Measurements from ENCODE around the gene ROM1. TPM values are rescaled to one million over a fixed set of nuclear protein-coding genes. Genes with fewer than 3 reads are reported as not detected.

The ROM1 gene
- total RNA-seq, 1 experiment from 2014 or later = 1.3 TPM

DNA sequence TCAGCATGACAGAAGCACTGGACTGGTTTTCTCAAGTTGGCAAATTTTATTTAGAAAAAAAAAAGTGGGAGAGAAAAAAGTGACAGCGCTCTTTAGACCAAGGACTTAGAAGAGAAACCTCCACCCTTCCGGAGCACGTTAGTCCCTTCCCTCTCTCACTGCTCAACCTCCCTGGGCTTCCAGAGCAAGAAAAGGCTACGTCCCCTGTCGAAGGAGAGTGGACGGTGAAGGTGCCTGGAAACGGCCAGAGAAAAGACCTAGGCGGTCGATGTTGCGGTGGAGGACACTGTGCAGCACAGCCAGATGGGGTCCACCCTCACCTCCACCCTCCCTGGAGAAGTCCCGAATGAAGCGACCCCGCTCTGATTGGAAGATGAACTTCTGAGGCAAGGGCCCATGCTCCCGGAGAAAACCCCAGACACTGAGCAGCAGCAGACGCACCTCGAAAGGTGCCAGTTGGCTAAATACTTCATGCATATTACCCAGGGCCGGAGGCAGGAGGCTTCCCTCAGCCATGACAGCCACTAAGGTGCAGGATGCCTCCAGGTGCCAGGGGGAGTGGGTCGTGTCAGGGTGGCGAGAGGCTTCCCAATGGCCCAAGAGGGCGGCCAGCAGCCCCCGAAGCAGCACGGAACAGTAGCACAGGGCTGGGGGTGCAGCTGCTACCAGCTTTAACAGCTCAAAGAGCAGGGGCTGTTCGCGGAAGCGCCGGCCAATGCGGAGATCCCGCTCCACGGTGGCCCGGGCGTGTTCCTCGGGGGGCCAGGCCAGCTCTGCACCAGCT lies 34.0 kb downstream of the ROM1 start:
- intact Hi-C loops (cut with micrococcal nuclease; ENCODE audit: unreplicated experiment) = loop anchor here (1.0 to 5.0 kb wide), 4 partner anchors 18 to 56 kb away; partner anchors contain the start of genes C11orf98, CSKMT, EML3 and ROM1
- Histone ChIP-seq H3K4me1 (peaks cover 19% of the 10 kb centered on the region), H3K4me3 (ENCODE audit: low read depth, low read length) (no peak overlapping the region), H3K9me3 (no peaks in the 10 kb centered on the region), H3K36me3 (ENCODE audit: control insufficient read depth, insufficient read depth, low read length) (peaks cover 5% of the 10 kb centered on the region), H3K27me3 (replicated peaks; ENCODE audit: control insufficient read depth, insufficient read depth, low read length) (no peaks in the 10 kb centered on the region)
- no peaks in the 10 kb centered on the region for H3K27me3 Mint-ChIP-seq (ENCODE audit: insufficient read depth, unreplicated experiment)
- H3K9me3 Mint-ChIP-seq (ENCODE audit: unreplicated experiment) = no peaks in the 10 kb centered on the region
- ChIA-PET POLR2A (interaction anchor here (0.6 to 4.5 kb wide), 11 partner anchors 18 to 194 kb away, joined by 3 to 43 read pairs (median 4); partner anchors contain the start of genes B3GAT3, C11orf98, CSKMT and LBHD1), CTCF (interaction anchor here (1.6 kb wide), 1 partner anchor 56 kb away, joined by 11 read pairs; the partner anchor contains the start of gene TUT1)
- peaks cover 59% of the 10 kb centered on the region for H3K36me3 Mint-ChIP-seq (ENCODE audit: insufficient read depth, unreplicated experiment)
- no peak for TF ChIP-seq CTCF (IDR thresholded peaks at IDR 0.05; ENCODE audit: insufficient read depth in 1 of 2, low read depth in 1 of 2, low read length in 1 of 2, severe bottlenecking in 1 of 2, unreplicated experiment in 1 of 2)
- DNase-seq = no peak
- BruUV-seq (replicated peaks) = no TSS peak
- H3K4me3 Mint-ChIP-seq (ENCODE audit: unreplicated experiment) = peak overlapping the region; percentile 91
- peaks cover under 1% of the 10 kb centered on the region for H3K4me1 Mint-ChIP-seq (ENCODE audit: low read depth, unreplicated experiment)
- peak overlapping the region; percentile 91 for H3K27ac Mint-ChIP-seq (ENCODE audit: unreplicated experiment)

GRCh38 chr11:62647609-62648005 lies 34.5 kb downstream of the ROM1 start:
- no peak overlapping the region for H3K4me3 ChIP-seq (ENCODE audit: low read depth, low read length)
- H3K36me3 Mint-ChIP-seq (ENCODE audit: insufficient read depth, unreplicated experiment) = peaks cover 59% of the 10 kb centered on the region
- H3K27ac Mint-ChIP-seq (ENCODE audit: unreplicated experiment) = peak overlapping the region; percentile 39
- DNase-seq = no peak
- peaks cover 19% of the 10 kb centered on the region for H3K4me1 ChIP-seq
- intact Hi-C loops (cut with micrococcal nuclease; ENCODE audit: unreplicated experiment) = loop anchor here (2.0 to 5.0 kb wide), 3 partner anchors 17 to 57 kb away; partner anchors contain the start of genes C11orf98, CSKMT, EML3 and ROM1
- TF ChIP-seq CTCF (IDR thresholded peaks at IDR 0.05; ENCODE audit: insufficient read depth in 1 of 2, low read depth in 1 of 2, low read length in 1 of 2, severe bottlenecking in 1 of 2, unreplicated experiment in 1 of 2) = no peak
- H3K36me3 ChIP-seq (ENCODE audit: control insufficient read depth, insufficient read depth, low read length) = peaks cover 5% of the 10 kb centered on the region
- H3K4me1 Mint-ChIP-seq (ENCODE audit: low read depth, unreplicated experiment) = peaks cover 6% of the 10 kb centered on the region
- ChIA-PET CTCF (no interaction called here), POLR2A (interaction anchor here (4.5 kb wide), 1 partner anchor 17 kb away, joined by 43 read pairs; the partner anchor contains the start of genes C11orf98 and CSKMT)
- H3K27me3 ChIP-seq (replicated peaks; ENCODE audit: control insufficient read depth, insufficient read depth, low read length) = no peaks in the 10 kb centered on the region
- no peak overlapping the region for H3K4me3 Mint-ChIP-seq (ENCODE audit: unreplicated experiment)
- no peaks in the 10 kb centered on the region for H3K9me3 Mint-ChIP-seq (ENCODE audit: unreplicated experiment)
- BruUV-seq (replicated peaks) = no TSS peak
- H3K9me3 ChIP-seq = no peaks in the 10 kb centered on the region
- no peaks in the 10 kb centered on the region for H3K27me3 Mint-ChIP-seq (ENCODE audit: insufficient read depth, unreplicated experiment)

- no peaks in the 10 kb centered on the region for H3K27me3 Mint-ChIP-seq (ENCODE audit: insufficient read depth, unreplicated experiment)
- Histone ChIP-seq H3K4me1 (peaks cover 19% of the 10 kb centered on the region), H3K4me3 (ENCODE audit: low read depth, low read length) (no peak overlapping the region), H3K27me3 (replicated peaks; ENCODE audit: control insufficient read depth, insufficient read depth, low read length) (no peaks in the 10 kb centered on the region), H3K36me3 (ENCODE audit: control insufficient read depth, insufficient read depth, low read length) (peaks cover 5% of the 10 kb centered on the region; the same call in 1 of the 2 replicates), H3K9me3 (no peaks in the 10 kb centered on the region)
- no peaks in the 10 kb centered on the region for H3K9me3 Mint-ChIP-seq (ENCODE audit: unreplicated experiment)
- peaks cover 7% of the 10 kb centered on the region for H3K4me1 Mint-ChIP-seq (ENCODE audit: low read depth, unreplicated experiment)
- no peak overlapping the region for H3K27ac Mint-ChIP-seq (ENCODE audit: unreplicated experiment)
- CTCF ChIA-PET = no interaction called here
- H3K36me3 Mint-ChIP-seq (ENCODE audit: insufficient read depth, unreplicated experiment) = peaks cover 61% of the 10 kb centered on the region
- DNase-seq = no peak
- no peak overlapping the region for H3K4me3 Mint-ChIP-seq (ENCODE audit: unreplicated experiment)
- POLR2A ChIA-PET = interaction anchor here (0.6 to 4.5 kb wide), 2 partner anchors 17 to 75 kb away, joined by 3 to 43 read pairs; partner anchors contain the start of genes C11orf98, CSKMT and EEF1G
- no TSS peak for BruUV-seq (replicated peaks)
- intact Hi-C loops (cut with micrococcal nuclease; ENCODE audit: unreplicated experiment) = loop anchor here (5.0 kb wide), 1 partner anchor 36 kb away; the partner anchor contains the start of genes EML3 and ROM1
- TF ChIP-seq CTCF (IDR thresholded peaks at IDR 0.05; ENCODE audit: insufficient read depth in 1 of 2, low read depth in 1 of 2, low read length in 1 of 2, severe bottlenecking in 1 of 2, unreplicated experiment in 1 of 2) = no peak
Measured at GRCh38 chr11:62648185-62648966, 35.3 kb downstream of the ROM1 start.

All from Caco-2 (cell line).